HEK293T (cell line): Measurements from ENCODE around the gene CCDC68.

Experiments
- BHLHE40 ChIP-seq: fragments of 450-650 bp; IDR thresholded peaks from 2 replicates; pipeline ENCODE4 v1.6.1; 2016; ENCODE audit warnings: mild to moderate bottlenecking, moderate library complexity, borderline replicate concordance
- CTBP1 ChIP-seq: fragments of 450-650 bp; IDR thresholded peaks from 2 replicates; pipeline ENCODE4 v1.6.1; 2016; ENCODE audit warnings: borderline replicate concordance
- FOXA1 ChIP-seq: fragments of 450-650 bp; IDR thresholded peaks from 2 replicates; pipeline ENCODE4 v1.6.1; 2016; ENCODE audit warnings: mild to moderate bottlenecking
- FOXM1 ChIP-seq: fragments of 450-650 bp; IDR thresholded peaks from 2 replicates; pipeline ENCODE4 v1.6.1; 2017; ENCODE audit warnings: mild to moderate bottlenecking, borderline replicate concordance
- HDGF ChIP-seq: fragments of 450-650 bp; IDR thresholded peaks from 2 replicates; pipeline ENCODE4 v1.6.1; 2017; ENCODE audit warnings: antibody characterized with exemption, borderline replicate concordance
- NFRKB ChIP-seq: fragments of 450-650 bp; IDR thresholded peaks from 2 replicates; pipeline ENCODE4 v1.6.1; 2016; ENCODE audit warnings: mild to moderate bottlenecking, moderate library complexity
- PKNOX1 ChIP-seq: fragments of 450-650 bp; IDR thresholded peaks from 2 replicates; pipeline ENCODE4 v1.6.1; 2016
- SUZ12 ChIP-seq: fragments of 450-650 bp; IDR thresholded peaks from 2 replicates; pipeline ENCODE4 v1.6.1; 2016; ENCODE audit warnings: mild to moderate bottlenecking
- TARDBP ChIP-seq: fragments of 450-650 bp; IDR thresholded peaks from 2 replicates; pipeline ENCODE4 v1.6.1; 2016
- ZNF384 ChIP-seq: fragments of 450-650 bp; IDR thresholded peaks from 2 replicates; pipeline ENCODE4 v1.6.1; 2016

- TF ChIP-seq NFRKB (no peak), FOXA1 (no peak), HDGF (no peak), BHLHE40 (no peak), TARDBP (no peak), ZNF384 (no peak), SUZ12 (no peak), PKNOX1 (no peak), FOXM1 (no peak), CTBP1 (no peak)
These were observed 1.8 kb upstream of the CCDC68 start for GRCh38 chr18:54961016-54961423.
